Astrocyte of the cerebellum (primary cell): ENCODE results near the gene LHX4.

ENCODE experiments used
- DNase-seq: peaks from one replicate; pipeline ENCODE4 v3.0.0-alpha.2; 2011; ENCODE audit warnings: low read depth
- H3K4me3 ChIP-seq: 2 replicates; pipeline ENCODE4 v1.5.1; 2011; ENCODE audit warnings: mild to moderate bottlenecking, low read depth, low read length, moderate library complexity
- in situ Hi-C: cut with HindIII; loops from 2 replicates; pipeline ENCODE4 v1.10.0; 2017; ENCODE audit warnings: low sequenced_read_pairs
- TF ChIP-seq, protein P1 (sequence below): IDR thresholded peaks from 2 replicates; pipeline ENCODE4 v1.5.1; 2012; ENCODE audit warnings: low read length, low read depth, moderate library complexity, mild to moderate bottlenecking; ENCODE audit errors: missing control alignments

Gene LHX4

GRCh38 chr1:180256341-180257027 is 26.4 kb downstream of the LHX4 start:
- H3K4me3 ChIP-seq, result no peak overlapping the region
- no peak for DNase-seq
- TF ChIP-seq, protein P1, sequence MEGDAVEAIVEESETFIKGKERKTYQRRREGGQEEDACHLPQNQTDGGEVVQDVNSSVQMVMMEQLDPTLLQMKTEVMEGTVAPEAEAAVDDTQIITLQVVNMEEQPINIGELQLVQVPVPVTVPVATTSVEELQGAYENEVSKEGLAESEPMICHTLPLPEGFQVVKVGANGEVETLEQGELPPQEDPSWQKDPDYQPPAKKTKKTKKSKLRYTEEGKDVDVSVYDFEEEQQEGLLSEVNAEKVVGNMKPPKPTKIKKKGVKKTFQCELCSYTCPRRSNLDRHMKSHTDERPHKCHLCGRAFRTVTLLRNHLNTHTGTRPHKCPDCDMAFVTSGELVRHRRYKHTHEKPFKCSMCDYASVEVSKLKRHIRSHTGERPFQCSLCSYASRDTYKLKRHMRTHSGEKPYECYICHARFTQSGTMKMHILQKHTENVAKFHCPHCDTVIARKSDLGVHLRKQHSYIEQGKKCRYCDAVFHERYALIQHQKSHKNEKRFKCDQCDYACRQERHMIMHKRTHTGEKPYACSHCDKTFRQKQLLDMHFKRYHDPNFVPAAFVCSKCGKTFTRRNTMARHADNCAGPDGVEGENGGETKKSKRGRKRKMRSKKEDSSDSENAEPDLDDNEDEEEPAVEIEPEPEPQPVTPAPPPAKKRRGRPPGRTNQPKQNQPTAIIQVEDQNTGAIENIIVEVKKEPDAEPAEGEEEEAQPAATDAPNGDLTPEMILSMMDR, result no peak
- in situ Hi-C loops, result no loop called here

DNA sequence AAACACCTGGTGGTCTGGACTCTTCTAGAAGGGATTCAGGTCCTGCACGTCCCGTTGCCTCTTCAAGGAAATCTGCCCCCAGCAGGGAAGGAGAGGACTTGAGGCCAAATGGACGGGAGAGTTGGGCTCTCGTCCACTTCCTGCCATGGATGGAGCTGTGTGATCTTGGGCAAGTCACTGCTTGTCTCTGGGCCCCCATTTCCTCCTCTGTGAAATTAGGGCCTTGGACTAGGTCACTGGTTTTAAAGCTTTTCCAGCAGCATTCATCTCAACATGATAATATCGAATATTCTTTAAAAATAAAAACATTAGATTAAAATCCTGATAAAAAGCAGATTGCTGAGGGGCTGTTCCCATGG is 26.9 kb downstream of the LHX4 start:
- TF ChIP-seq, protein P1, result no peak
- in situ Hi-C loops, result no loop called here
- no peak for DNase-seq
- H3K4me3 ChIP-seq, result no peak overlapping the region

DNA sequence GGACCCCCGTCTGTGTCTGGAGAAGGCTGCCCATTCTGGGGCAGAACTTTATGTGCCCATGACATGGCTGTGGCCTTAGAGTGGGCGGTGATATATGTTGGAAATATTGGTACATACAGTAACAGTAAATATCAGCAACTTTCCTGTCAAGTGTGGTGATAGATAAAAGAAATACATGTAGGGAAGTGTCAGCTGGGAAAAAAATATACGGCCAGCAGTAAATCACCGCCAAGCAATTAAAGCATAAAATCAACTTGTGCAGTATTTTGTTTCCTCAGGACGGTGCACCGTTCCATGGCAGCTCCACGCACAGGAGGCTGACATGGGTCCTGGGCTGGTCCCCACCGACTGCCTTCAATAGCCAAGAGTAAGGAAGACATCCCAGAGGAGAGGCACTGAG is 27.4 kb downstream of the LHX4 start:
- no peak overlapping the region for H3K4me3 ChIP-seq
- no peak for DNase-seq
- TF ChIP-seq, protein P1, result no peak
- in situ Hi-C loops, result no loop called here

- TF ChIP-seq, protein P1, result no peak
- no peak overlapping the region for H3K4me3 ChIP-seq
- in situ Hi-C loops, result no loop called here
- no peak for DNase-seq
These were observed 28.2 kb downstream of the LHX4 start for GRCh38 chr1:180258290-180258689.

DNA sequence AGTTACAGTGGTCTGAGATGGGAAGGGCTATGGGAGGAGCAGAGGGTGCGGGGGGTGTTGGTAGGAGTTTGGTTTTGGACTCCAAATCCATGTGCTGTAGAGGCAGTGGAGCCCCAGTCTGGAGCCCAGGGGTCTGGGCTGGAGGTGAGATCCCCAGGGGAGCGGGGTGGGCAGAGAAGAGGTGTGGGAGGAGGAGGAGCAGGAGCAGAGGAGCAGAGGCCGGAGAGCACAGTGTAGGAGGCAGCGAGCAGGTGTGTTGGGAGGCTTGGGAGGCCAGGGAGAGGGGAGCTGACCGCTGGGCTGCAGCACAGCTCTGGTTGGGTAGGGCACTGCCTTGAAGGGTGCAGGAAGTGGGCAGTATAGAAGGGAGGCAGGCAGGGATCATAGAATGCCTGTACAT is 28.9 kb downstream of the LHX4 start:
- TF ChIP-seq, protein P1, result no peak
- no peak for DNase-seq
- in situ Hi-C loops, result no loop called here
- no peak overlapping the region for H3K4me3 ChIP-seq

DNA sequence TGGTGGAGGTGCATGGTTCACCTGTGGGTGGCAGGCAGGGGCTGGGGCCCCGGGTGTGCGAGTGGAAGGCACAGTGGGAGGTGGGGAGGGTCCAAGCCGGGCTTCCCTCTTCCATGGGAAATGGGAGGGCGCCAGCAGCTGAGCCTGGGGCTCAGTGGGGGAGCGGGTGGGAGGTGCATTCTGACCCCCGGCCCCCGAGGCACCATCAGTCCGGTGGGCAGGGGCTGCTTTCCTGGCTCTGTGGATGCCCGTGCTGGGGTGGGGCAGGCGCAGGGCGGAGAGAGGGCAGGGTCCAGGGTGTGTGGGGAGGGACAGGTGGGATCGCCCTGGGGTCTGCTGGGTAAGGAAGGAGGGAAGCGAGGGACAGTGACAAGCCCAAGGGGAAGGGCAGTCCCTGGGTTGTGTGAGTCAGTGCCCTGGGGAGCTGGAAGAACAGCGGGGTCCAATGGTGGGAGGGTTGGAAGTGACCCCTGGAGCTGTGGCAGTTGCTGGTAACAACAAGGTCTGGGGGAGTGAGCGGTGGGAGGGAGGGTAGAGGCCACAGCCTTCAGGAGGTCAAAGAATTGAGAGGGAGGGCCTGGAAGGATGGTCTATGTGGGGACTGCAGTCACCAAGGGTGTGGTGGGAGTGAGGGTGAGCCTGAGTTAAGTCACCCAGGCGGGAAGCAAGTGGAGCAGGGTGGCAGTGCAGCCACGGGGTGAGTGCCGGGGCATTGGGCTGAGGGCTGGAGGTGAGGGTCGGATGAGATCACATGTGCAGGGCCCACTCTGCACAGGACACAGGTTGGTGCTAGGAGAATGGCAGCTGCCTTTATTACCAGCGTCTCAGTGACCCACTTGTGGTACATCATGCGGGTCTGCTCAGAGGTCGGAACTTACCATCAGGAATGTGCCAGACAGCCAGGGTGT is 29.6 kb downstream of the LHX4 start:
- TF ChIP-seq, protein P1, result no peak
- no peak for DNase-seq
- H3K4me3 ChIP-seq, result no peak overlapping the region
- in situ Hi-C loops, result no loop called here
